ENCODE results near the gene TMEM198.

The TMEM198 gene

DNA sequence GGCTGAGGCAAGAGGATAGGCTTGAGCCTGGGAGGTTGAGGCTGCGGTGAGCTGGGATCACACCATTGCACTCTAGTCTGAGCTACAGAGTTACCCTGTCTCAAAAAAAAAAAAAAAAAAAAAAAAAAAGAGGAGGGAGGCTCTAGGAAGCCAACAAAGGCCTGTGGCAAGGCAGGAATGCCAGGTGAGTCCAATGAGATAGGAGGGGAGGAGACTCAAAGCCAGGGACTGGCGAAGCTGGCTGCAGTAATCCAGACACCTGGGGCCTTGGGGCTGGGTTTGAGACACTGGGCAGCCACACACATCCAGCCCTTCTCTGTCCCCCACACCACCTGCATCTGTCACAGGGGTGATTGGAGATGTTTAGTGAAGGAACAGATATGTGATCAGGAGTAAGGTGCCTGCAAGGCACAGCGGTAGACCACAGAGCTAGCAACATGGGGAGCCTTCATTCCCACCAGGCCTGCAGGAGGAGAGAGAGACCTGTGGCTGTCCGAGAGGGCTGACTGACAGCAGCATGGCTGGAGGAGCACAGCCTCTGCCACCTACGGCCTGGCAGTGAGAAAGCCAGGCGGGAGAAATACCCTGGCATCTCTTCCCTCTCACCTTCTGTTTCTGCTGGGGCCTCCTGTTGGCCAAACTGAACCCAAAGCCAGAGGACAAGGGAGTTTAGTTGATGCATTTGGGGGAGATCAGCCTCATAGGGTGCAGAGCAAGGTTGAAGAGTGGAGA, 9.7 kb upstream of the TMEM198 start:
- Histone ChIP-seq H3K36me3 (peaks cover 0 to 5% (median 0%) of the 10 kb centered on the region in 11 experiments; a peak in 3 of 22 replicates), H3K9ac (no peak overlapping the region), H3K4me2 (no peak overlapping the region), H3K27me3 (peaks cover 9 to 10% (median 9%) of the 10 kb centered on the region in 11 experiments), H3K9me3 (replicated peaks in 1 of 11) (no peaks in the 10 kb centered on the region), H3K4me1 (peaks cover 9 to 31% (median 27%) of the 10 kb centered on the region in 10 experiments; a peak in 18 of 20 replicates), H3K27ac (no peak overlapping the region), H4K20me1 (peaks cover 0 to 45% (median 0%) of the 10 kb centered on the region in 11 experiments; a peak in 9 of 22 replicates), H3K4me3 (no peak overlapping the region)
- no peak for TF ChIP-seq Cebpa-rat (IDR thresholded peaks at IDR 0.05)

DNA sequence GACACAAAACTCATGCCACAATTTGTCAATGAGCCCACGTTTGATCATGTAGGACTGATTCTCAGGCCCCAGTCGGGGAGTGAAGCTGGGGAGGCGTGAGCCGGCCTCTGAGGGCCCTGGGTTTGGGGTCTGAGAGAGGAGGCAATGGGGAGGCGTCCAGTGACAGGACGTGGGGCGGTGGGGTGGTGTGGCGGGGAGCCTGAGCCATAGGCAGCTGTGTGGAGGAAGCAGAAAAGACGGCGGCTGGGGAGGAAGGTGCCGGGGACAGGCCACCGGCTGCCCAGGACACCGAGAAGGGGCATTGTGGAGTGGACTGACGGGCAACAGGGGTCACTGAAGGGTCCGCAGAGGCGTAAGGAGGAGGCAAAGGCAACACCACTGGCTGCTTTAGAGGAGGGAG, 7.4 kb upstream of the TMEM198 start:
- H3K9me3 ChIP-seq (replicated peaks in 1 of 11), result no peaks in the 10 kb centered on the region
- H3K36me3 ChIP-seq, result peaks cover 0 to 19% (median 10%) of the 10 kb centered on the region in 11 experiments; a peak in 7 of 22 replicates
- no peak overlapping the region for H3K9ac ChIP-seq

DNA sequence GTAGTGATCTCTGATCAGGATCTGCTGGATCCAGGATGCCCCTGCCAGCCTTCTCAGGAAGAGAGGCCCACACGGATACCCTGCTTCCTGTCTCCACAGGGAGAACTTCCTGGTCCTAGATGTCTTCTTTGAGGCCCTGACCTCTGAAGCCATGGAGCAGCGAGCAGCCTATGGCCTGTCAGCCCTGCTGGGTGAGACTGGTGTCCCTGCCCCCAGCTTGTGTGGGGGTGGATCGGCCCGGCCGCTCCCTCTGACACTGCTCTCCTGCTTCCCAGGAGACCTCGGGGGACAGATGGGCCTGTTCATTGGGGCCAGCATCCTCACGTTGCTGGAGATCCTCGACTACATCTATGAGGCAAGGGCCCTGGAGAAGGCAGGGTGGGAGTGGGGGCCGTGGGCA, 6.9 kb upstream of the TMEM198 start:
- Histone ChIP-seq H3K36me3 (peaks cover 0 to 19% (median 10%) of the 10 kb centered on the region in 11 experiments; a peak in 7 of 22 replicates), H3K9me3 (replicated peaks in 1 of 11) (no peaks in the 10 kb centered on the region), H3K4me1 (peaks cover 10 to 49% (median 33%) of the 10 kb centered on the region in 10 experiments; a peak in 19 of 20 replicates), H3K4me3 (no peak overlapping the region), H3K27ac (no peak overlapping the region), H3K9ac (peak overlapping the region in 2 of 11 experiments; percentile 17 to 46; a peak in 1 of 22 replicates), H3K27me3 (peaks cover 1 to 4% (median 2%) of the 10 kb centered on the region in 11 experiments; a peak in 15 of 22 replicates), H3K4me2 (peak overlapping the region in 5 of 11 experiments; percentile 16 to 39 (median 23); a peak in 7 of 22 replicates), H4K20me1 (peaks cover 0 to 53% (median 18%) of the 10 kb centered on the region in 11 experiments; a peak in 16 of 22 replicates)
- no peak for TF ChIP-seq Cebpa-rat (IDR thresholded peaks at IDR 0.05)

More for the DNA sequence above, 7.4 kb upstream of the TMEM198 start:
- Histone ChIP-seq H3K4me1 (peaks cover 9 to 43% (median 29%) of the 10 kb centered on the region in 10 experiments; a peak in 18 of 20 replicates), H3K4me3 (no peak overlapping the region), H3K27me3 (no peaks in the 10 kb centered on the region; a peak in 1 of 22 replicates), H4K20me1 (peaks cover 0 to 53% (median 15%) of the 10 kb centered on the region in 11 experiments; a peak in 13 of 22 replicates), H3K27ac (no peak overlapping the region), H3K4me2 (no peak overlapping the region)
- no peak for TF ChIP-seq Cebpa-rat (IDR thresholded peaks at IDR 0.05)

DNA sequence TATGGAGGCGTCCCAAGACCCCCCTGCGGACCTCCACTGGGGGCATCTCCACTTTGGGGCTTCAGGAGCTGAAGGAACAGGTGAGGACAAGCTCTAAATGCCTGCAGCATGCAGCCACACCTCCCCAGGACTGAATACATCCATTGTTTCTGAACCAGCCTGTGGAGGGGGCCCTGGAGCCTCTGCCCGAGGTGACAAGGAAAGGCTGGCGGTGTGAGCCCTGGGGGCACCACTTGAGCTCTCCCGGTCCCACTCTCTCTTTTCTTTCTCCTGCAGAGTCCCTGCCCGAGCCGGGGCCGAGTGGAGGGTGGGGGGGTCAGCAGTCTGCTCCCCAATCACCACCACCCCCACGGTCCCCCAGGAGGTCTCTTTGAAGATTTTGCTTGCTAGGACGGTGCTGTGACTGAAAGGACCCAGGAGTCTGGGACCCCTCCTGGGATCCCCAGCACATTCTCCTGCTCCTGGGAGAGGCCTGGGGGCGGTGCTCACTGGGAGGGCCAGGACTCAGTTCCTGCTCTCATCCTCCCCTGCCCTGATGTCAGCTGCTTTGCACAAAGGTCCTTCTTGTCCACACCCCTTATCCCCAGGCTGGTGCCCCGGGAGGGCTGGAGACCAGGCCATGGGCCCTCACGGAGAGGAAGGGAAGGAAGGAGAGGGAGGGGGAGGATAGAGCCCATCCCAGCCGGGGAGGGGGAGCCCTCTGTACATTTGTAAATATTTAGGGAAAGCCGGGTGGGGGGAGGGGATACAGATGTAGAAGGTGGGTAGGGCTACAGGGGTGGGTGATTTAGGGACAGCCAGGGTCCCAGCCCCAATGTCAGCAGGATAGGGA, 6.0 kb upstream of the TMEM198 start:
- Histone ChIP-seq H3K36me3 (peaks cover 0 to 19% (median 10%) of the 10 kb centered on the region in 11 experiments; a peak in 7 of 22 replicates), H3K27me3 (peaks cover 10 to 13% (median 11%) of the 10 kb centered on the region in 11 experiments; a peak in 17 of 22 replicates), H3K9ac (peak overlapping the region in 3 of 11 experiments; percentile 17 to 57 (median 46); a peak in 3 of 22 replicates), H3K27ac (no peak overlapping the region), H4K20me1 (peaks cover 0 to 57% (median 23%) of the 10 kb centered on the region in 11 experiments; a peak in 18 of 22 replicates), H3K4me1 (peaks cover 19 to 58% (median 42%) of the 10 kb centered on the region in 10 experiments), H3K9me3 (replicated peaks in 1 of 11) (no peaks in the 10 kb centered on the region), H3K4me2 (peak overlapping the region; percentile 2 to 40 (median 23); a peak in 14 of 22 replicates), H3K4me3 (no peak overlapping the region)
- TF ChIP-seq Cebpa-rat (IDR thresholded peaks at IDR 0.05), result no peak

DNA sequence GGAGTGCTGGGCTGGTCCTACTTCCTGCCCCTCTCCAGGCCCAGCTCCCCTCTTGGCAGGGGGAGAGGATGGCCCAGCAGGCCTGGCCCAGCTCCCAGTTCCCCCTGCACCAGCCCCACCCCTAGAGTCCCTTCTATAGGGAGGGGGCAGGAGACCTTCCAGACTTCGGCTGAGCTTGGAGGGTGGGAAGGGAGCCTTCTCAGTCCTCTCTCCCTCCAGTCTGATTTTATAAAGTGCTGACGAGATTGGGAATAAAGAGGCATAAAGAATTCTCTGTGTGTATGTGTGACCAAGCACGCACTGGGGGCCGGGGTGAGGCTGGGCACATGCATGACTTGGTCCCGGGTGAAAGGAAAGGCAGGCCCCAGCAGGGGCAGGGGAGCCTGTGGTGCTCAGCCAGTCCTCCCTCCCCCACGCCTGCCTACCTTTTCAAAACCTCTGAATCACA, 5.3 kb upstream of the TMEM198 start:
- H3K27ac ChIP-seq, result no peak overlapping the region; a peak in 1 of 22 replicates
- peak overlapping the region in 9 of 11 experiments; percentile 2 to 36 (median 23); a peak in 11 of 22 replicates for H3K4me2 ChIP-seq
- H4K20me1 ChIP-seq, result peaks cover 0 to 61% (median 23%) of the 10 kb centered on the region in 11 experiments; a peak in 18 of 22 replicates
- H3K4me1 ChIP-seq, result peaks cover 19 to 60% (median 44%) of the 10 kb centered on the region in 10 experiments
- peaks cover 11 to 18% (median 15%) of the 10 kb centered on the region in 11 experiments; a peak in 17 of 22 replicates for H3K27me3 ChIP-seq
- no peak overlapping the region for H3K4me3 ChIP-seq
- H3K9me3 ChIP-seq (replicated peaks in 1 of 11), result no peaks in the 10 kb centered on the region
- H3K36me3 ChIP-seq, result peaks cover 0 to 19% (median 10%) of the 10 kb centered on the region in 11 experiments; a peak in 7 of 22 replicates
- TF ChIP-seq Cebpa-rat (IDR thresholded peaks at IDR 0.05), result no peak
- H3K9ac ChIP-seq, result peak overlapping the region in 2 of 11 experiments; percentile 10 to 57; a peak in 3 of 22 replicates

DNA sequence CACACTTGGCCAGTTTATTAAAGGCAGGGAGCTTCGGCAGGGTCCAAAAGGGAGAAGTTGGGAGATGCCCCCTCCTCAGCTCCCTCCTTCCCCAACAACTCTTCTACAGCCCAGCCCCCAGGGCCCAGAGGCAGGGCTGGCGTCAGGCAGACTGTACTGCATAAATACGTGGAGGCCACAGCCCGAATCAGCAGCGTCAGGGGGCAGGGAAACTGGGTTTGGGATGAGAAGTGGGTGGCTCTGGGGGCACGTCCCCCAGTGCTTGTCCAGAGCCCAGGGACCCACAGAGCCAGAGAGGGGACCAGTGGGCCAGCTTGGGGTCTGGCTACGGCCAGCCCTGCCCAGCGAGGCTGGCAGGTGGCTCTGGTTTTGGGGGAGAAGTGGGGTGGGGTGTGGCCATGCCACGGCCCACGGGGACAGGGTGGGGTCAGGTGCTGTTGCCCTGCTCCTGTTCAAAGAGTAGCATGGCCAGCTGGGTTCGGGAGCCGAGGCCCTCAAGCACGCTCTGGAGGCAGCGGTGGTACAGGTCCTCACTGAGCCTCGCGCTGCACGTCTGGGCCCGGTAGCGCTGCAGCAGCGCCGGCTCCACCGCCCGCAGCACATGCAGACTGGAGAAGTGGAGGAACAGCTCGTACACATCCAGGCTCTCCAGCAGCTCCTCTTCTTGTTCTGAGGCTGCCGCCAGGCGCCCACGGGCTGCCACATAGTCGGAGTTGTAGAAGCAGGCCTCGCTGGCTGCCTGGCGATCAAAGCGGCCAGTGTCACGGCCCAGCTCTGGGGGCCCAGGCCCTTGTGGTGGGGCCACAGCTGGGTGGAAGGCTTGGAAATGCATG, 4.7 kb upstream of the TMEM198 start:
- TF ChIP-seq Cebpa-rat (IDR thresholded peaks at IDR 0.05), result no peak
- peak overlapping the region in 2 of 11 experiments; percentile 10 to 57; a peak in 1 of 22 replicates for H3K9ac ChIP-seq
- H3K4me3 ChIP-seq, result no peak overlapping the region
- no peaks in the 10 kb centered on the region for H3K9me3 ChIP-seq (replicated peaks in 1 of 11)
- peaks cover 0 to 19% (median 10%) of the 10 kb centered on the region in 11 experiments; a peak in 7 of 22 replicates for H3K36me3 ChIP-seq
- peaks cover 0 to 64% (median 23%) of the 10 kb centered on the region in 11 experiments; a peak in 18 of 22 replicates for H4K20me1 ChIP-seq
- peaks cover 11 to 20% (median 17%) of the 10 kb centered on the region in 11 experiments; a peak in 17 of 22 replicates for H3K27me3 ChIP-seq
- no peak overlapping the region for H3K27ac ChIP-seq
- H3K4me1 ChIP-seq, result peaks cover 21 to 63% (median 48%) of the 10 kb centered on the region in 10 experiments
- H3K4me2 ChIP-seq, result peak overlapping the region in 5 of 11 experiments; percentile 2 to 36 (median 23); a peak in 7 of 22 replicates

DNA sequence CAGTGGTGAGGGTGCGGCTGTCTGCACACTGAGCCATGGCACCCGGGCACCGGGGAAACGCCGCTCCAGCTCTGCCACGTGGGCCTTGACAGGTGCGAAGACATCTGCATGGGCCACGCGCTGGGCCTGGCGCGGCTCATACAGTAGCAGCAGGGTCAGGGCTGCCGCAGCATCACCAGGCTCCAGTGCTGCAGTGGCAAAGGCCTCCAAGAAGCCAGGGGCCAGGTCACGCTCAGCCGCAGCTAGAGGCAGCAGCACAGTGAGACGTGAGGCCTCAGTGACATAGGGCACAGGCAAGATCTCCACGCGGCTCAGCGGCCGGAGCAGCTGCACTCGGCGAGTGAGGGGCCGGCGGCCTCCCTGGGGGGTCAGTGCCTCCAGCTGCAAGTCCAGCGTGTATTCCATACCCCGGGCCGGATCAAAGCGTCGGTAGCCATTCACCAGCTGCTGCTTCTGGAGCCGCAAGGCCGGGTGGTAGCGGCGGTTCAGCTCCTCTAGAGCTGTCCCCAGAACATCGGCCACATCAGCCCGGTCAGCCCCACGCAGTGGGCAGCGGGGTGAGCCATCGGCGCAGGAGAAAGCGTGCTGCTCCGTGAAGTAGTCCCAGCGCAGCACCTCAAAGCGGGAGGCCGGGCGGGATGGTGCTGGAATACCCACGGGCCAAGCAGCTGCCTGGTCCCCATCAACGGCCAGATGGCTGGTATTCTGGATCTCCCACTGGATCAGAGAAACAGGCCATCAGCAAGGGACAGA, 3.7 kb upstream of the TMEM198 start:
- H3K9ac ChIP-seq, result no peak overlapping the region
- no peak for TF ChIP-seq Cebpa-rat (IDR thresholded peaks at IDR 0.05)

More for the DNA sequence above, 3.7 kb upstream of the TMEM198 start:
- Histone ChIP-seq H3K4me3 (no peak overlapping the region), H3K36me3 (peaks cover 0 to 19% (median 10%) of the 10 kb centered on the region in 11 experiments; a peak in 7 of 22 replicates), H3K4me2 (no peak overlapping the region; a peak in 1 of 22 replicates), H3K27ac (no peak overlapping the region), H3K27me3 (peaks cover 12 to 29% (median 26%) of the 10 kb centered on the region in 11 experiments; a peak in 17 of 22 replicates), H3K9me3 (replicated peaks in 1 of 11) (no peaks in the 10 kb centered on the region), H4K20me1 (peaks cover 0 to 70% (median 29%) of the 10 kb centered on the region in 11 experiments; a peak in 19 of 22 replicates), H3K4me1 (peaks cover 27 to 68% (median 53%) of the 10 kb centered on the region in 10 experiments)

Data from BLaER1 treated with 17β-estradiol and CSF1 and Interleukin-3, amounts not matched to agents 10 nM and 100 nM (cell line).